HG02798 (cell line): ENCODE measurements around the gene RALGAPA2.

Experiments used
- ATAC-seq: cut with Tn5 transposase; IDR thresholded peaks from one replicate; pipeline ENCODE4 v1.9.1; 2021; ENCODE audit warnings: mild to moderate bottlenecking; ENCODE audit not compliant: unreplicated experiment, poor library complexity

Gene RALGAPA2

DNA sequence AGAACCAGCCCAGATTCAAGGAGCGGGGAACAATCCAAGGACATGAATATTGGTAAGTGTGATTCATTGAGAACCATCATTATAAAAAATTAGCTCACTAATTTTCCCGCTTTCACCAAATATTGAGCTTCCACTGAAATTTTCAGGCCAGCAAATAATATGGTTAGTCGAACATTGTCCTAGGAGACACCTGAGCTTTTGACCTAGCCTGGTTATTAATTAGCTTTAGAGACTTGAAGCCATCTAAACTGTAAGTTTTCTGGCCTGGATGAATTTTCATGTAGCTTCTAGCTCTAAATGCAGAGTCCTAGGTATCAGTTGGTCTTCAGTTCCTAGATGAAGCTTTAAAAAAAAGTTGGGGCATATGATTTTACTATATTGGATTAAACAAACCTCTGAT lies 17.1 kb upstream of the RALGAPA2 start:
- ATAC-seq = no peak

DNA sequence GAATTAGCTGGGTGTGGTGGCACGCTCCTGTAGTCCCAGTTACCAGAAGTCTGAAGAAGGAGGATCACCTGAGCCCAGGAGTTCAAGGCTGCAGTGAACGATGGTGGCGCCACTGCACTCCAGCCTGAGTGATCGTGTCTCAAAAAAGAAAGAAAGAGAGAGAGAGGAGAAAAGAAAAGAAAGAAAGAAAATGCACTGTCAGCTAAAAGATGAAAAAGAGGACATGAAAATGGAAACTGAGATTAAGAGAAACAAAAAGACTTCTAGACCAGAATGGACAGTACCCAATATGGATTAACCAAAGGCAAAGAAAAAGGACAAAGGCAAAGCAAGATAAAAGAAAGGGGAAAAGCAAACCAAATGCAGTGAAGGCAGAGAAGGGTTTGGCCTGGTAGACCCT lies 9.0 kb upstream of the RALGAPA2 start:
- ATAC-seq = no peak

DNA sequence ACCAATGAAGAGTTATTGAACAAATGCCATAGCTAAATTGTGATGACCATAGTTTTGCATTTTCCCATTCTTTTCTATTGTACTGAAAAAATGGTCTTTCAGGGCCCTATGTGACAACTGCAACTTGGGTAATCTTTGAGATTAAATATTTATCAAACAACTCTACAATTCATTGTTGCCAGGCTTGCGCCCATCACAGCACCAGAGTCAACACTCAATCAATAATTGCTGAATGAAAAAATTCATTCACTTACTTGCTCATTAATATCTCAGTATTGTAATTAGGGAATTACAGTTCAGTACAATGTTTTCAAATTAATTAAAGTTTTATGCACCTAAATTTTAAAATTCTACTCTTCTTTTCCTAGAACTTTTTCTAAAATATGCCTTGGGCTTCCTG lies 7.7 kb upstream of the RALGAPA2 start:
- no peak for ATAC-seq

DNA sequence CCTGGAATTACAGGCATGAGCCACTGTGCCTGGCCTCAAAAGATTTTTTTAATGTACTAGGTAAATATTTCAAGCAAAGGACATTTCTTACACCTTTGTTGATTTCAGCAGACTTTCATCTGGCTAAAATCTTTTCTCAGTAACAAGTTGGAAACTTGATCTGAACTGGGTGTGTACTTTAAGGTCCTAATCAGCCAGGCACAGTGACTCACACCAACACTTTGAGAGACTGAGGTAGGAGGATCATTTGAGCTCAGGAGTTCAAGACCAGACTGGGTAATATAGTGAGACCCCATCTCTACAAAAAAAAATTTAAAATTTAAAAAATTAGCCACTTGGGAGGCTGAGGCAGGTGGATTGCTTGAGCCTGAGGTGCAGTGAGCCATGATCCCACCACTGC lies 7.0 kb upstream of the RALGAPA2 start:
- no peak for ATAC-seq

DNA sequence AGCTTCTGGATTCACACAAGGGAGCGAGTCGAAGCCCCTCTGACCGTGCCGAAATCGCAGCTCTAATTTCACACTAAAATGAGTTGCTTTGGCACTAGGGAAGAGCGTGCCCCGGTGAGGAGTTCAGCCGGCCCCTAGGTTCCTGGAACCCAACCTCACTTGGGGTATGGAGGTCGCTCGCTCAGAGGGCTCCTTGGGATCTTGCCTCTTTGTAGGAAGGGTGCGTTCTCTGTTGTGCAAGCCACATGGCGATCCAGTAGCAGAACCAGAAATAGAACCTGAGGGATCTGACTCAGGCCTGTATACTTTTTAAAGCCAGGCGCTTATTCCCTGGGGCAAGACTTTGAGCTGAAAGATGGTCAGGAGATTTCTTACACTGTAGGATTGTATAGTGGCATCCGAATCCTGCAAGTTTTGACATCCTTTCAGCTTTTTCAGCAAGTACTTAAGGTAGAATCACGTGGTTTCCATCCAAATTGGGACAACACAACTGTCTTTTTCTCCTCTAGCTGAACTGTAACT lies 861 bp upstream of the RALGAPA2 start:
- no peak for ATAC-seq

DNA sequence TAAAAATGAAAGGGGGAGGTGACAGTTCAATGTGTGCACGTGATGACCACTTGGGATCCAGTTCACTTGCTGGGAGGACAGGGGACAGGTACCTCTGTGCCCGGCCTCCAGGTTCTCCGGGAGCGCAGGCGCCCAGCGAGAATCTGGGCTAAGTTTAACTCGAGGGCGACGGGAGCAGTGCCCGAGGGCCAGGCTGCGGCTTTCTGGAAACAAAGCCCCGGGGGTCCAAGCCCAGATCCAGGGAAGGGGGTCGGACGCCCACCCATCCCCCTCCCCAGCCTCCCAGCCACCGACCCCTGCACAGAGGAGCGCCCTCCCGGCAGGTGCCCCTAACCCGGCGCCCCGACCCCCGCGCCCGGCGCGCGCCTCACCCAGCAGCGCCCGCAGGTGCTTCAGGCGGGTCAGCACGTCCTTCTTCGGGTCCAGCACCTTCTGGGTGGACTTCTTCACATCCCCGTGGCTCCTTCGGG lies 405 bp downstream of the RALGAPA2 start:
- peak; percentile 4 for ATAC-seq

DNA sequence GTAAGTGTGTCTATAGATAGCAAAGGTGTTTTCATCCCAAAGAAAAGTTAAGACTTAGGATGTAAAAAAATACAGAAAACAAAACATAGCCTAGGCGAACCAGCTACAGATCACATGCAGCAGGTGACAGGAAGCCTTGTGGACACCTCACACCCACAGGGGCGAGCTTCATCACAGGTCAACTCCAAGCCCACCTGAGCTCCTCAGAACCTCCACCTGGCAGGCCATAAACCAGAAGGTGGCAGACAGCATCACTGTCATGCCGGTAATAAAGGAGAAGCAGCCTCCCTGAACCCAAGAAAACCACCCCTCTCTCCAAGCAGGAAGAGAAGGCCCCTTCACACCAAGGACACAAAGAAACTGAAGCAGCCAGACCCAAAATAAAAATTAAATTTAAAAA lies 1.0 kb downstream of the RALGAPA2 start:
- no peak for ATAC-seq

DNA sequence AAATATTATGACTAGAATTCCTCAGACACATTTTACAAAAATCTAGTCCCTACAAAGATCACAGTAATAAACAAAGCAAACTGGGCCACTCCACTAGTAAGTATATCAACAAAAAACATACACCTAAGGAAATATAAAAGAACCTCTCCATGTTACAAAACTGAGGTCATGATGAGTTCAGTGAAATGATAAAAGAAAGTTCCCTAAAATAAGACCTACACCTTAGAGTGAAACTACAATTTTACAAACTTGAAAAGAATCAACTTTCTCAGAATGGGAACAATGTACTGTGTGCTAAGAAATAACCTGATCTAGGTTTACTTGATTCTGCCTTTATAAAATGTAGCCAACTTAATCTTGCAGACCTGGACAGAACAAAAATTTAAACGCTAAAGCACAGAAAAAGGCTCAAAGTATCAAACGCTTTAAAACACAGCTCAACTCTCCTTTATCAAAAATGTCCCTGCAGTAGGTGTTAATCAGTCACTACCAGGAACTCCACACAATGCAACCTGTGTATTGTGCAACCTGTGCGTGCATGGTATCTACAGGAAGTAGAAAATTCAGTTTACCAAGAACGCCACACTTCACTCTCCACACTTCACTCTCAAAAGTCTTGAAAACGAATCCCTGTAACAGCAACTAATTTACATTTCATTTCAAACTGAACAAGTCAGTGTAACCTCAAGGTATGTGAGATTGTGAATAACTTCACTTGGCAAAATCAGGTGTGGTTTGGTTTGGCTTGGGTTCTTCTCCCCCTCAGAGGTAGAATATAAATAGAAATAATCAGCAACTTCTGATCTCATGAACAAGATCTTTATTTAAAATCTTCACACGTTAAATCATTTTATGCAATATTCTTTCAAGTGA lies 1.8 kb downstream of the RALGAPA2 start:
- no peak for ATAC-seq

DNA sequence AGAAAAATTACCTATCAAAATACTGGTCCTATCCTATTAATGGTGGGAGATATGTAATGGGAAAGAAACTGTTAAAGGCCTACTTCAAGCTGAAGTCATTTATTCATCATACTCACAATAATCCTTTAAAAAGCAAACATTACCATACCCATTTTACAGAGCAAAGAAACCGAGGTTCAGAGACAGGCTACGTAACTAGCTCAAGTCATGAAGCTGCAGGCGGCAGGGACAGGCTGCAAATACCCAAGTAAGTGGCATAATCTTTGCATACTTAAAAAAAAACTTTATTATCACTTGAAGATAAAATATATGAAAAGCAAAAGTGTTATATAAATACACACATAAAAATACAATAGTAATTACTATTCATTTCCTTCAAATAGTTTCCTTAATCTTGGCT lies 2.6 kb downstream of the RALGAPA2 start:
- ATAC-seq = no peak

DNA sequence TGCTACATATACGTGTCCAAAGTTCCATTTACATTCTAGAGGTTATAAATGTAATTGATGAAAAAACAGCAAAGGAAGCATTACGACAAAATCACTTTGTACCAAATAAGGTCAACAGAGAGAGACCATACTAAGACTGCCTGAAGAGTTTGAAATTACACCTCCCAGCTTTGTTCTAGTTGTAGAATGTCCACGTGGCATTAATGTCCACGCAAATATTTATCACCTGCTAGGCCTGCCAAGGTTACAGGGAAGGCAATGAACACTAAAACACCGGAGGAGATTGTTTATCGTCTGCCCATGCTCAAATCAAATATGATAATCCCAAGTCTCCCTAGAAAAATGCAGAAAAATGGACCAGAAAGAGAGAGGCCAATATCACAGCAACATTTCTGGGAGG lies 6.2 kb downstream of the RALGAPA2 start:
- ATAC-seq = no peak

DNA sequence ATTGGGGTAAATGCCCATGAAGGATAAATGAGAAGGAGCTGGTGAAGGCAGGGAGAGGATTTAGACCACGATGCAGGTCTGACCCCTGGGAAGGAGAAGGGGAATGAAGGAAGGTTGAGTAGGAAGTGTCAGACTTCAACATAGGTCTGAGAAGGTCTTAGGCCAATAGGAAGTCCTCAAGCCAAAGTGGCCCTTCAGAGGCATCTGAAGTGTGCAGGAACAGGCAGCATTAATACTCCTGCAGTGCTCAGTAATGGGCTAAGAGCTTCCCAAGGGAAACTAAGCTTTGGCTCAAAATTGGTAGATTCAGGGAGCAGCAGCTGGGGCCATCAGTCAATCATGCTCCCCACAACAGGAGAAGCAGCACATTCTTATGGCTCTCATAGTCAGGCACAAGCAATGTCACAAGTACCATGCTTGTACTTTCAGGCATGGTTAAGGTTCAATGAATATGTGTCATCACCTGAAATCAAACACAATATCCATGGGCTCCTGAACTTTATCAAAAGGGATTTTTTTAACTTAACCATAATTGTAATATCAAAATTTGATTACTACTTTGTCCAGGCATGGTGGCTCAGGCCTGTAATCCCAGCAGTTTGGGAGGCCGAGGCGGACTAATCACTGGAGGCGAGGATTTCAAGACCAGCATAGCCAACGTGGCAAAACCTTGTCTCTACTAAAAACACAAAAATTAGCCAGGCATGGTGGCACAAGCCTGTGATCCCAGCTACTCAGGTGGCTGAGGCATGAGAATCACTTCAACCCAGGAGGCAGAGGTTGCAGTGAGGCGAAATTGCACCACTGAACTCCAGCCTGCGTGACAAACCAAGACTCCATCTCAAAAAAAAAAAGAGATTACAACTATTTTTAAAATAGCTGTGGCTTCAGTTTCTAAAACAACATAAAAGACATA lies 9.9 kb downstream of the RALGAPA2 start:
- no peak for ATAC-seq

DNA sequence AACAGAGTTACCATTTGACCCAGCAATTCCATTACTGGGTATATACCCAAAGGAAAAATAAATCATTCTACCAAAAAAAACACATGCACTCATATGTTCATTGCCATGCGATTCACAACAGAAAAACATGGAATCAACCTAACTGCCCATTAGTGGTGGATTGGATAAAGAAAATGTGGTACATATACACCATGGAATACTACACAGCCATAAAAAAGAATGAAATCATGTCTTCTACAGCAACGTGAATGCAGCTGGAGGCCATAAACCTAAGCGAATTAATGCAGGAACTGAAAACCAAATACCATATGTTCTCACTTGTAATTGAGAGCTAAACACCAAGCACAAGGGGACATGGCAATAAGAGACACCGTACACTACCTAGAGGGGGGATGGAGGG lies 12.5 kb downstream of the RALGAPA2 start:
- no peak for ATAC-seq

DNA sequence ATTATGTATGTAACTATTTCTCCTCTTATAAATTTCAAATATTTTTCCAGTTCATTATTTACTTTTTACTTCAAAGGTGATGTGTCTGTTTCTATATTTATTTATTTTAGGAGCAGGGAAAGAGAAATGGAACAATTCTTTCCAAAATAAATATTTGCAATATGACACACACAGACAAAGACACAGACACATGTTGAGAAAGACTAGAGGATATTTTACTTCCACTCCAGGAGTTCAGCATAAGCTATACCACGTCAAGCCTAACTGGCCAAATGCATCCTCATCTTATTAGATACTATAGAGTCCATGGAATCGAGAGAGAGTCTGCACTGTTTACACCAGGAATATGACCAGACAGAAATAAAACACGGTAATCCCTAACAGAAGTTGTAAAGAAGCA lies 13.3 kb downstream of the RALGAPA2 start:
- ATAC-seq = no peak

DNA sequence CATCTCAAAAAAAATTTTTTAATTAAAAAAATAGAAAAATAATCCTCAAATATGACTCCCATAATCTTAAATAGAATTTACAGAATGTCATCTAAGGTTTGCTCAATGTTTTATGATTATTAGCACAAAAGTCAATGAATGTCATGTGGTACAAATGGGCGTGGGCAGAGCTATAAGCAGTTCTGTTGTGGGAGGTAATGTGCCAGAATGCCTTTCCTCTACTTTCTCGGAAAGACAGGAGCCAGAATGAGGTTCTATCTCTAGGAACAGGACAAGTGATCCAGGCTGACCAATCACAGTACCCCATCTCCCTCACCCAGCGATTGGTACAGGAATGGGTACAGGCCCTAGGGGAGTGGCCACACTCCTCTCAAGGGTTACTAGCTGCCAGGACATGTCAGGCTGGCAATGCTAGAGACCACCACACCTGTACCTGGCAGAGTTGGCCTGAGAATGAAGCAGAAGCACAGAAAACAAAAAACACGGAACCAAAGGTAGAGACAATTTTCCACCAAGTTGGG lies 15.1 kb downstream of the RALGAPA2 start:
- ATAC-seq = no peak

DNA sequence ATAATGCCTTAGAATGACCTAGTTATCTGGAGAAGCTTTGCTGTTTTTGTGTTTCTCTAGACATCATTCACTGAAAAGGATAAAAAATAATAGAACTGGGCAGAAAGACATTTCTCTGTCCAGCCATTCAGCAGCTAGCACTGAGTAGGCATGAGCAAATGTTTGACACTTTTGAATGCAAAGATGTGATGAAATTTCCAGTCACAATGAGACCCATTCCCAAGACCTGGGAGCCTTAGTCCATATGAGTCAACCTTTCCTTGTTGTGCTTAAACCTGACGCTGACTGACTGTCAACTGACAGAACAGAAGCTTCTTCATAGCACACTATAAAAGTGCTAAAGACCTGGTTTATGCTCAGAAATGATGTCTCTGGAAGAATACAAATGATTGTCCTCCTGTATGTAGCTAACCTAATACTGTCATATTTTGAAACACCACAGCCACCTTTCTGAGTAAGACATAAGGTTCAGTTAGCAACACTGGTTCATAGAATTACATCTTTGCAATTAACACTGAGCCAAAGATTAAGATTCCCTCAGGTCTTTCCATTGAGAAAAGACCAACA lies 17.1 kb downstream of the RALGAPA2 start:
- ATAC-seq = no peak

DNA sequence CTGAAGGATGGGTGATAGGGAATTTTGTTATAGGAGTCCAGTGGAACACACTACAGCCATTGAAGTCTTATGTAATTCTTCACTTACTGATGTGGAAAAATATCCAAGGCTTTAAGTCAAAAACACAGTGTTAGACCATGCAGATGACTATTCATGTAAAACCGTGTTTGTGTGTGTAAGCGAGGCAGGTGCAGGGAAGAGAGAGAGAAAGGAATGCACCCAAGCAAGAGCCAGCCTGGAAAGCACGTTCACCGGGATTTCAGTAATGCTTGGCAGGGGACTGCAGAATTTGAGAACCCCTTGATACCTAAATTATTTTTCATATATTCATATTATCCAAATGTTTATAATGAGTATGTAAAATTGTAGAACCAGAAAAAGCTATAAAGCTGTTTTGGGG lies 17.9 kb downstream of the RALGAPA2 start:
- no peak for ATAC-seq

DNA sequence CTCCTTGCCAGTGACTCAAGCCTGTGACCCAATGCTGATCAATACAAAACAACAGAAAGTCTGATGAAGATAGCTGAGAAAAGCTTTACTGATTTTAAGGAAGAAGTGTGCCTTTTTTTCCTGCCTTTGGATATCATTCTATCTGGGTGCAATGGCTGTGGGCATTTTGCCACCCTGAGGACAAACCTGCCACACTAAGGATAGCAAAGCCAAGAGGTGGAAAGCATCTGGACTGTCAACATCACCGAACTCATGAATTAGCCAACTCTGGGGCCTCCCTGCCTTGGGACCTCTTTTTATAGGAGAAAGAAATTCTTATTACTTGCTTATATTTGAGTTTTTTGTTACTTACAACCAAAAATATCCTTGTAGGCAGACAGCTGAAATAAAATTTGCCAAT lies 19.9 kb downstream of the RALGAPA2 start:
- ATAC-seq = no peak

DNA sequence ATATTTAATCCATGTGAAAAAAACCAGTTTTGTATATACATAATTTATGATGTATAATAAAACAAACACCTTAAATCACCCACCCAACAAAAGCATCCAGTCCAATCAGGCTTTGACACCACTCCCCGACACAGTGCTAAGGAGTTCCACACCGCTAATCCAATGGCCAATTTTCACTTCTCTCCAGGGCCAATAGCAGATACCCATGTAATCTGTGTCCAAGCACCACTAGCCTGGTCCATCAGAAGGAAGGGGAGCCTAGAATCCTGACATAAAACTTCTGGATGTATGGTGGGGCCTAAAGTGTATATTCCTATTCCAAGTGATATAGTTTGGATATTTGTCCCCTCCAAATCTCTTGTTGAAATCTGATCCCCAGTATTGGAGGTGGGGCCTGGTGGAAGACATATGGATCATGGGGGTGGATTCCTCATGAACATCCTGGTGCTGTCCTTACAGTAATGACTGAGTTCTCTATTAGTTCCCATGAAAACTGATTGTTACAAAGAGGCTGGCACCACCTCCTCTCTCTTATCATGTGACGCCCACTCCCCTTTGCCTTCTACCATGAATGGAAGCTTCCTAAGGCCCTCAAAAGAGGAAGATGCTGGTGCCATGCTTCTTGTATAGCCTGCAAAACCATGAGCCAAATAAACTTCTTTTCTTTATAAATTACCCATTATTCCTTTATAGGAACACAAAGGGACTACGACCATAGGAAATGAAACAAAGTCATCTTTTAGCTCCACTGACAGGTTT lies 20.8 kb downstream of the RALGAPA2 start:
- peak; percentile 22 for ATAC-seq

DNA sequence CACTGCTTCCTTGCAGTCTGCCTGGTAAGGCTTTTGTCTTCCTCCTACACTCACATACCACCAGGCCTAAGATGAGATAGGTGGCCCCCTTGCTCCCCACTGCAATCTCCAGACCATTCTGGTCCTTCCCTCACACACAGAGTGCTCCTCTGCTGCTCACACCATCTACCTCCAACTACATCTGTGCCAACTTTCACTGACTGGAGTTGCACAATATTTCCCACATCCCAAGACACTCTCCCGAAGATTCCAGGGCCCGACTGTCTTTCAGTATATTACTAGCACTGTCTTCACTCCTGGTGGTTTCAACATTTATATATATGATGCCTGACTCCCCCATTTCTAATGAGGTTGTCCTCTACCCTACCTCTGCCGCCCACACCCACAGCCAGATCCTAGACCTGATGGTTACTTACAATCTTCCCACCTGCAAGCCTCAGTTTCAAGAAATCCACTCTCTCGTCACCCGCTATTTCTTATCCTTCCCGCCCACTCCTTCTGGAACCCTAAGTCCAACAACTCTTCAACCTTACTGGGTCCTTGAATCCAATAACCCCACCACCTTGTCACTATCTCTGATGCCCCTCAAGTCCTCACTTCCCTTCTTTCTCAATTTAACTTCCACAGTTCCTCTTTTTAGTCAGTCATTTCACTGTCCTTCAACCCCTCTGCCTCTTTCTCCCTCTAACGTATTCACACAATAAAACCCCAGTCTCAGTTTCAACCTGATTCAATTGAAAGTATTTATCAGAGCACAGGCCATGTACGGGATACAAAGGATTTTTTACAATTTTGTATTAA lies 21.6 kb downstream of the RALGAPA2 start:
- ATAC-seq = peak; percentile 79
